ENCODE data around the gene PLXDC1. TPM values are rescaled to one million over a fixed set of nuclear protein-coding genes. Genes with fewer than 3 reads are reported as not detected.

PLXDC1 gene
- total and polyA plus RNA-seq, 11 donors = 4.8 to 17.4 (median 13.3) TPM

- Histone ChIP-seq H3K4me1 (peaks cover 0 to 51% (median 26%) of the 10 kb centered on the region in 12 donors), H3K36me3 (no peaks in the 10 kb centered on the region), H3K9me3 (peaks cover 0 to 5% (median 0%) of the 10 kb centered on the region in 12 donors), H3K4me3 (peak overlapping the region; percentile 40 to 68 (median 58)), H3K27ac (peak overlapping the region in 6 of 12 donors; percentile 19 to 65 (median 44)), H3K27me3 (no peaks in the 10 kb centered on the region)
- intact Hi-C loops (cut with DNase I) = loop anchor here in 2 of 10 donors (10.0 kb wide), 2 partner anchors 70 to 300 kb away; no protein-coding TSS in a partner anchor
- peak; percentile 90 to 94 (median 93) for DNase-seq
- TF ChIP-seq, protein P1, sequence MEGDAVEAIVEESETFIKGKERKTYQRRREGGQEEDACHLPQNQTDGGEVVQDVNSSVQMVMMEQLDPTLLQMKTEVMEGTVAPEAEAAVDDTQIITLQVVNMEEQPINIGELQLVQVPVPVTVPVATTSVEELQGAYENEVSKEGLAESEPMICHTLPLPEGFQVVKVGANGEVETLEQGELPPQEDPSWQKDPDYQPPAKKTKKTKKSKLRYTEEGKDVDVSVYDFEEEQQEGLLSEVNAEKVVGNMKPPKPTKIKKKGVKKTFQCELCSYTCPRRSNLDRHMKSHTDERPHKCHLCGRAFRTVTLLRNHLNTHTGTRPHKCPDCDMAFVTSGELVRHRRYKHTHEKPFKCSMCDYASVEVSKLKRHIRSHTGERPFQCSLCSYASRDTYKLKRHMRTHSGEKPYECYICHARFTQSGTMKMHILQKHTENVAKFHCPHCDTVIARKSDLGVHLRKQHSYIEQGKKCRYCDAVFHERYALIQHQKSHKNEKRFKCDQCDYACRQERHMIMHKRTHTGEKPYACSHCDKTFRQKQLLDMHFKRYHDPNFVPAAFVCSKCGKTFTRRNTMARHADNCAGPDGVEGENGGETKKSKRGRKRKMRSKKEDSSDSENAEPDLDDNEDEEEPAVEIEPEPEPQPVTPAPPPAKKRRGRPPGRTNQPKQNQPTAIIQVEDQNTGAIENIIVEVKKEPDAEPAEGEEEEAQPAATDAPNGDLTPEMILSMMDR (IDR thresholded peaks at IDR 0.05) = peak; percentile 70 to 87 (median 80)
- peak in 1 of 2 donors; percentile 35 for TF ChIP-seq POLR2A (IDR thresholded peaks at IDR 0.05)
- WGBS, 4 donors = 0% methylated on average over 15 of the region's 15 CpGs
- peak; percentile 83 to 95 (median 92) for ATAC-seq
Observed at GRCh38 chr17:39164675-39165143, 13.3 kb upstream of the PLXDC1 start.

DNA sequence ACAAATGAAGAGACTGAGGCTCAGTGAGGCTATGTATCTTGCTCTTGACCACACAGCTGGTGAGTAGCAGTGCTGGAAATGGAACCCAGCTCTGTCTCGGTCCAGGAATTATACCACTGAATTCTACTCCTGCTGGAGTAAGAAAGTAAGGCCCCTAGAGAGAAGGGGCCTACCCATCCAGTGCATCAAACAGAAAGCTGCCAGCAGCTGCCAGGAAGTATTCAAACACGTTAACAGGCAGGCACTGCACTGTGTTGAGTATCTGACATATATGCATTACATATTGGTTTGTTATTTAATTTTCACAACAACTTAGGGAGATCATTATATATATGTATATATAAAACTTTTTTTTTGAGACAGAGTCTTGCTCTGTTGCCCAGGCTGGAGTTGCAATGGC is 10.5 kb upstream of the PLXDC1 start:
- intact Hi-C loops (cut with DNase I) = loop anchor here in 2 of 10 donors (10.0 kb wide), 2 partner anchors 73 to 297 kb away; no protein-coding TSS in a partner anchor
- H3K4me1 ChIP-seq = peaks cover 0 to 36% (median 21%) of the 10 kb centered on the region in 12 donors
- no peaks in the 10 kb centered on the region for H3K9me3 ChIP-seq
- H3K27ac ChIP-seq = no peak overlapping the region
- 76 to 88% (median 79%) methylated on average over 2 of the region's 2 CpGs for WGBS, 4 donors
- TF ChIP-seq, protein P1 (IDR thresholded peaks at IDR 0.05) = no peak
- TF ChIP-seq POLR2A (IDR thresholded peaks at IDR 0.05) = no peak
- H3K4me3 ChIP-seq = no peak overlapping the region
- ATAC-seq = no peak
- H3K27me3 ChIP-seq = no peaks in the 10 kb centered on the region
- DNase-seq = no peak
- no peaks in the 10 kb centered on the region for H3K36me3 ChIP-seq

- H3K4me3 ChIP-seq = no peak overlapping the region
- no peaks in the 10 kb centered on the region for H3K9me3 ChIP-seq
- no peak overlapping the region for H3K27ac ChIP-seq
- DNase-seq (no peak), ATAC-seq (no peak)
- intact Hi-C loops (cut with DNase I) = loop anchor here in 3 of 10 donors (10.0 kb wide), 2 partner anchors 86 to 284 kb away; partner anchors contain the start of gene LASP1 (in 2 of the 3)
- no peaks in the 10 kb centered on the region for H3K27me3 ChIP-seq
- 91 to 97% (median 94%) methylated on average over 2 of the region's 2 CpGs for WGBS, 4 donors
- no peaks in the 10 kb centered on the region for H3K36me3 ChIP-seq
- H3K4me1 ChIP-seq = peaks cover 0 to 13% (median 0%) of the 10 kb centered on the region in 12 donors
- no peak for TF ChIP-seq POLR2A (IDR thresholded peaks at IDR 0.05)
- TF ChIP-seq, protein P1 (IDR thresholded peaks at IDR 0.05) = no peak
Observed at GRCh38 chr17:39158623-39159022, 7.2 kb upstream of the PLXDC1 start.

- H3K27me3 ChIP-seq = peaks cover 0 to 10% (median 0%) of the 10 kb centered on the region in 9 donors
Observed at GRCh38 chr17:39156491-39156890, 5.1 kb upstream of the PLXDC1 start.

More at GRCh38 chr17:39156491-39156890, 5.1 kb upstream of the PLXDC1 start:
- no peak overlapping the region for H3K27ac ChIP-seq
- 62 to 70% (median 66%) methylated on average over 7 of the region's 7 CpGs for WGBS, 4 donors
- TF ChIP-seq, protein P1 (IDR thresholded peaks at IDR 0.05) = no peak
- no peak for TF ChIP-seq POLR2A (IDR thresholded peaks at IDR 0.05)
- no peak overlapping the region for H3K4me3 ChIP-seq
- no peaks in the 10 kb centered on the region for H3K9me3 ChIP-seq
- DNase-seq = no peak
- H3K4me1 ChIP-seq = peaks cover 0 to 32% (median 12%) of the 10 kb centered on the region in 12 donors
- no peak for ATAC-seq
- intact Hi-C loops (cut with DNase I) = loop anchor here in 3 of 10 donors (10.0 kb wide), 2 partner anchors 88 to 282 kb away; partner anchors contain the start of gene LASP1 (in 2 of the 3)
- H3K36me3 ChIP-seq = no peaks in the 10 kb centered on the region
